ENCODE data around the gene SELP. TPM values are rescaled to one million over a fixed set of nuclear protein-coding genes. Genes with fewer than 3 reads are reported as not detected.

Gene SELP
- total and polyA plus RNA-seq, 2 of the 13 experiments (the other 11 are each of a cell fraction or from before 2014, with no cell fraction given): 0.11 TPM; not detected in 1

- no peak for TF ChIP-seq ZNF414 (CRISPR knock-in tag; IDR thresholded peaks at IDR 0.05)
- TF ChIP-seq NFIC (IDR thresholded peaks at IDR 0.05; ENCODE audit: low read length): peak; percentile 41; the same call in 1 of the 2 replicates
- TF ChIP-seq ZNF773 (CRISPR knock-in tag; IDR thresholded peaks at IDR 0.05; ENCODE audit: borderline replicate concordance): no peak
- TF ChIP-seq FLYWCH1 (CRISPR knock-in tag; IDR thresholded peaks at IDR 0.05): no peak
- no peak for TF ChIP-seq ZNF205 (CRISPR knock-in tag; IDR thresholded peaks at IDR 0.05)
- no peak for TF ChIP-seq GTF3A (CRISPR knock-in tag; conservative IDR thresholded peaks at IDR 0.05)
- no peak for TF ChIP-seq ZNF276 (CRISPR knock-in tag; IDR thresholded peaks at IDR 0.05; ENCODE audit: low read depth)
- no peak for TF ChIP-seq RBM39 (IDR thresholded peaks at IDR 0.05; ENCODE audit: low read depth, low read length, poor library complexity, severe bottlenecking)
- TF ChIP-seq ZNF142 (CRISPR knock-in tag; IDR thresholded peaks at IDR 0.05): no peak
- TF ChIP-seq ZNF784 (CRISPR knock-in tag; IDR thresholded peaks at IDR 0.05; ENCODE audit: borderline replicate concordance): no peak
- no peak for TF ChIP-seq ZNF839 (CRISPR knock-in tag; IDR thresholded peaks at IDR 0.05; ENCODE audit: borderline replicate concordance)
- TF ChIP-seq ZNF7 (CRISPR knock-in tag; IDR thresholded peaks at IDR 0.05): no peak
- TF ChIP-seq HOMEZ (CRISPR knock-in tag; IDR thresholded peaks at IDR 0.05; ENCODE audit: low read depth): peak; percentile 81; the same call in 1 of the 2 replicates
- TF ChIP-seq MEIS2 (CRISPR knock-in tag; IDR thresholded peaks at IDR 0.05): no peak
- no peak for TF ChIP-seq PAX8 (CRISPR knock-in tag; IDR thresholded peaks at IDR 0.05; ENCODE audit: borderline replicate concordance)
- TF ChIP-seq AKAP8 (CRISPR knock-in tag; IDR thresholded peaks at IDR 0.05): no peak
- no peak for TF ChIP-seq ZNF446 (CRISPR knock-in tag; IDR thresholded peaks at IDR 0.05)
- TF ChIP-seq GTF2F1 (IDR thresholded peaks at IDR 0.05; ENCODE audit: low read length): no peak
- TF ChIP-seq JARID2 (CRISPR knock-in tag; IDR thresholded peaks at IDR 0.05; ENCODE audit: insufficient replicate concordance): no peak
Observed at GRCh38 chr1:169576241-169576934, 53.5 kb downstream of the SELP start (continued).

Measured in HepG2 (cell line).